HepG2 (cell line): ENCODE results near the gene POMT2. TPM values are rescaled to one million over a fixed set of nuclear protein-coding genes. Genes with fewer than 3 reads are reported as not detected.

ENCODE experiments used
- ATAC-seq: fragments of 200-7000 bp; cut with Tn5 transposase; 3 replicates; pipeline ENCODE4 v1.9.1; 2020; ENCODE audit warnings: mild to moderate bottlenecking, moderate library complexity
- BruUV-seq: library from RNA; stranded (reverse); fragments of 400-500 nt; replicated peaks from 2 replicates; lab custom pipeline; 2021; lab: Mats Ljungman, UMichigan
- CTCF ChIA-PET: fragments of 300-600 bp; formaldehyde crosslinking; extraction: SDS; loops from one replicate; lab custom pipeline; 2021; ENCODE audit warnings: low total read pairs, inconsistent platforms, low intra/inter-chr PET ratio; lab: Yijun Ruan, JAX
- POLR2A ChIA-PET: fragments of 350-600 bp; sonication (Branson Sonifier 250); formaldehyde crosslinking; loops from one replicate; lab custom pipeline; 2020; ENCODE audit warnings: antibody characterized with exemption, inconsistent platforms; lab: Yijun Ruan, JAX
- DNase-seq: peaks from one replicate; pipeline ENCODE4 v3.0.0-alpha.2; 2015; ENCODE audit warnings: low spot score
- FAIRE-seq: peaks from 3 replicates; lab custom pipeline; 2011; peaks lifted over from hg19 to GRCh38; lab: Jason Lieb, UNC
- H2AFZ ChIP-seq: one replicate; pipeline ENCODE4 v1.6.1; 2011; ENCODE audit warnings: low read length, inconsistent platforms
- H3K27ac ChIP-seq: fragments of 300-600 bp; 3 replicates; pipeline ENCODE4 v1.8.0; 2011; ENCODE audit warnings: mixed run types, mild to moderate bottlenecking, mixed read lengths, low read length, inconsistent platforms; ENCODE audit not compliant: insufficient read depth; ENCODE audit errors: extremely low read length
- H3K27me3 ChIP-seq, 2 experiments: fragments of 200-600 bp in 1 of 2; 2 replicates in 1 of 2; 3 replicates in 1 of 2; pipeline versions ENCODE4 v1.6.0 to v1.8.0; 2011; ENCODE audit warnings: low read length in 2 of 2, mild to moderate bottlenecking in 2 of 2, moderate library complexity in 2 of 2, inconsistent platforms in 1 of 2; ENCODE audit not compliant: insufficient read depth in 2 of 2, control insufficient read depth in 1 of 2
- H3K36me3 ChIP-seq, 2 experiments: fragments of 200-600 bp in 1 of 2; replicated peaks in 1 of 2; 2 replicates in 1 of 2; 3 replicates in 1 of 2; pipeline versions ENCODE4 v1.5.1 to v1.8.0; 2011; ENCODE audit warnings: low read length in 2 of 2, inconsistent platforms in 1 of 2; ENCODE audit not compliant: insufficient read depth in 2 of 2, control insufficient read depth in 1 of 2
- H3K4me1 ChIP-seq: 2 replicates; pipeline ENCODE4 v1.5.1; 2012; ENCODE audit warnings: low read length, inconsistent platforms; ENCODE audit not compliant: insufficient read depth
- H3K4me2 ChIP-seq: 2 replicates; pipeline ENCODE4 v1.6.0; 2011; ENCODE audit warnings: low read depth, low read length, inconsistent platforms
- H3K4me3 ChIP-seq, 3 experiments: fragments of 200-600 bp in 1 of 3; sonication (generic), shearing (Covaris generic) in 1 of 3; replicated peaks in 1 of 3; 2 replicates each; pipeline ENCODE4 v1.5.1; 2011 to 2016; ENCODE audit warnings: low read length in 3 of 3, inconsistent platforms in 2 of 3, low read depth in 2 of 3, mild to moderate bottlenecking in 2 of 3, control low read depth in 1 of 3, mixed read lengths in 1 of 3; ENCODE audit not compliant: insufficient read depth in 1 of 3
- H3K79me2 ChIP-seq: one replicate; pipeline ENCODE4 v1.6.1; 2011; ENCODE audit warnings: low read length, inconsistent platforms; ENCODE audit not compliant: insufficient read depth
- H3K9ac ChIP-seq: 2 replicates; pipeline ENCODE4 v1.6.0; 2011; ENCODE audit warnings: mild to moderate bottlenecking, low read depth, low read length, inconsistent platforms; ENCODE audit not compliant: insufficient read depth
- H3K9me3 ChIP-seq: 2 replicates; pipeline ENCODE4 v1.5.1; 2012; ENCODE audit warnings: mild to moderate bottlenecking, low read length
- H4K20me1 ChIP-seq: 2 replicates; pipeline ENCODE4 v1.6.0; 2011; ENCODE audit warnings: inconsistent platforms, mild to moderate bottlenecking, low read length, moderate library complexity; ENCODE audit not compliant: insufficient read depth
- FOXA1 ChIP-seq, 2 experiments: fragments of 450-650 bp in 1 of 2; sonication (generic) in 1 of 2; formaldehyde crosslinking in 1 of 2; IDR thresholded peaks; 2 replicates each; pipeline versions ENCODE4 v1.4.0 to v1.6.1; 2016 to 2020; ENCODE audit warnings: missing genetic modification reagents in 1 of 2
- HDAC1 ChIP-seq: sonication (generic); formaldehyde crosslinking; IDR thresholded peaks from 2 replicates; pipeline ENCODE4 v1.5.1; 2020; ENCODE audit warnings: mild to moderate bottlenecking, missing genetic modification reagents
- HNF4A ChIP-seq: sonication (generic); formaldehyde crosslinking; IDR thresholded peaks from 2 replicates; pipeline ENCODE4 v1.4.0; 2020; ENCODE audit warnings: missing genetic modification reagents
- ONECUT2 ChIP-seq: sonication (generic); formaldehyde crosslinking; IDR thresholded peaks from 2 replicates; pipeline ENCODE4 v1.4.0; 2020; ENCODE audit warnings: missing genetic modification reagents
- PLRG1 ChIP-seq: fragments of 450-650 bp; conservative IDR thresholded peaks from 2 replicates; pipeline ENCODE4 v1.6.1; 2016
- RBM22 ChIP-seq: fragments of 200-400 bp; formaldehyde crosslinking; optimal IDR thresholded peaks from 2 replicates; pipeline ENCODE3; 2017; ENCODE audit warnings: mild to moderate bottlenecking, low read length, moderate library complexity
- SRSF9 ChIP-seq: fragments of 200-400 bp; formaldehyde crosslinking; IDR thresholded peaks from 2 replicates; pipeline ENCODE4 v1.6.1; 2018; ENCODE audit warnings: borderline replicate concordance, mild to moderate bottlenecking, low read depth, low read length; ENCODE audit not compliant: insufficient read depth, poor library complexity, severe bottlenecking
- STAG1 ChIP-seq: sonication (generic); formaldehyde crosslinking; IDR thresholded peaks from 2 replicates; pipeline ENCODE4 v1.4.0; 2020; ENCODE audit warnings: missing genetic modification reagents
- ZNF790 ChIP-seq: sonication (generic); formaldehyde crosslinking; IDR thresholded peaks from 2 replicates; pipeline ENCODE4 v1.8.0; 2022; ENCODE audit warnings: missing genetic modification reagents, mild to moderate bottlenecking, borderline replicate concordance
- ZZZ3 ChIP-seq: sonication (generic); formaldehyde crosslinking; IDR thresholded peaks from 2 replicates; pipeline ENCODE4 v1.4.0; 2020; ENCODE audit warnings: missing genetic modification reagents, mild to moderate bottlenecking, borderline replicate concordance
- WGBS: methylation state at CpG from one replicate; pipeline ENCODE4 v1.1.6; 2017; ENCODE audit warnings: low lambda C conversion rate; 5-methylcytosine and 5-hydroxymethylcytosine counted together
- in situ Hi-C: cut with HindIII; loops from 2 replicates; pipeline ENCODE4 v1.10.0; 2017; ENCODE audit warnings: low pct_unique_long_range_greater_than_20kb; ENCODE audit not compliant: extremely low pct_ligation_motif_present
- intact Hi-C: fragments of 100-400 bp; cut with micrococcal nuclease; formaldehyde crosslinking; loops from one replicate; pipeline ENCODE4 v1.10.0; 2022; ENCODE audit not compliant: unreplicated experiment
- polyA plus RNA-seq, 8 experiments: library from polyadenylated mRNA; depleted of rRNA in 3 of 8; stranded (reverse) in 7 of 8; unstranded in 1 of 8; fragments of >200 nt; fragmentation: Illumina TruSeq in 4 of 8; extraction: Trizol in 4 of 8; gene quantifications; 2 replicates each; pipeline versions ENCODE4 v1.2.1 to v1.2.3, GENCODE V29; 2011 to 2016; ENCODE audit warnings: low read depth in 4 of 8, missing spikeins in 1 of 8, mixed read lengths in 1 of 8; ENCODE audit not compliant: insufficient read depth in 1 of 8
- total RNA-seq, 5 experiments: library from RNA; depleted of rRNA; stranded (reverse); fragments of >200 nt; fragmentation: Illumina TruSeq; extraction: Trizol; gene quantifications; 2 replicates each; pipeline ENCODE4 v1.2.3, GENCODE V29; 2016; ENCODE audit warnings: low read depth in 1 of 5
- TF ChIP-seq, protein P1 (sequence below): sonication (generic); formaldehyde crosslinking; IDR thresholded peaks from 2 replicates; pipeline ENCODE4 v1.4.0; 2020; ENCODE audit warnings: missing genetic modification reagents, mild to moderate bottlenecking, borderline replicate concordance
- TF ChIP-seq, protein P2 (sequence below): sonication (generic); formaldehyde crosslinking; IDR thresholded peaks from 2 replicates; pipeline ENCODE4 v1.5.1; 2020; ENCODE audit warnings: mild to moderate bottlenecking, moderate library complexity, missing genetic modification reagents
- TF ChIP-seq, protein P3 (sequence below): sonication (generic); formaldehyde crosslinking; IDR thresholded peaks from 2 replicates; pipeline ENCODE4 v1.5.1; 2020; ENCODE audit warnings: mild to moderate bottlenecking, missing genetic modification reagents, borderline replicate concordance
- TF ChIP-seq, protein P4 (sequence below): sonication (generic); formaldehyde crosslinking; conservative IDR thresholded peaks from 2 replicates; pipeline ENCODE4 v1.8.0; 2022; ENCODE audit warnings: missing genetic modification reagents

POMT2 gene
- total and polyA plus RNA-seq, 2 of the 13 experiments (the other 11 are each of a cell fraction or from before 2014, with no cell fraction given): 15.3 to 15.9 TPM

- intact Hi-C loops (no loop called here), in situ Hi-C loops (no loop called here)
- POLR2A ChIA-PET: no interaction called here
- ATAC-seq (peak; percentile 91), DNase-seq (peak; percentile 39), FAIRE-seq (no peak)
- Histone ChIP-seq H3K27me3 (no peaks in the 10 kb centered on the region), H3K9me3 (no peaks in the 10 kb centered on the region), H3K9ac (no peak overlapping the region), H3K36me3 (peaks cover 4 to 18% of the 10 kb centered on the region in 2 experiments), H3K27ac (no peak overlapping the region), H3K79me2 (no peaks in the 10 kb centered on the region), H2AFZ (no peak overlapping the region), H3K4me1 (peaks cover 20% of the 10 kb centered on the region), H3K4me2 (no peak overlapping the region), H4K20me1 (no peaks in the 10 kb centered on the region), H3K4me3 (no peak overlapping the region)
- CTCF ChIA-PET: no interaction called here
- 29% methylated on average over 2 of the region's 2 CpGs for WGBS
- no TSS peak for BruUV-seq
- TF ChIP-seq STAG1 (CRISPR knock-in tag) (no peak), PLRG1 (no peak), HNF4A (peak; percentile 28), FOXA1 (IDR thresholded peaks at IDR 0.05) (no peak), FOXA1 (CRISPR knock-in tag; IDR thresholded peaks at IDR 0.05) (0 out of 2 replicates have a peak, but pooled peaks have one; percentile 14), SRSF9 (no peak), ZNF790 (CRISPR knock-in tag) (no peak), ONECUT2 (CRISPR knock-in tag) (no peak), ZZZ3 (no peak), HDAC1 (CRISPR knock-in tag) (peak; percentile 28; the same call in 1 of the 2 replicates), RBM22 (no peak)
- TF ChIP-seq, protein P1, sequence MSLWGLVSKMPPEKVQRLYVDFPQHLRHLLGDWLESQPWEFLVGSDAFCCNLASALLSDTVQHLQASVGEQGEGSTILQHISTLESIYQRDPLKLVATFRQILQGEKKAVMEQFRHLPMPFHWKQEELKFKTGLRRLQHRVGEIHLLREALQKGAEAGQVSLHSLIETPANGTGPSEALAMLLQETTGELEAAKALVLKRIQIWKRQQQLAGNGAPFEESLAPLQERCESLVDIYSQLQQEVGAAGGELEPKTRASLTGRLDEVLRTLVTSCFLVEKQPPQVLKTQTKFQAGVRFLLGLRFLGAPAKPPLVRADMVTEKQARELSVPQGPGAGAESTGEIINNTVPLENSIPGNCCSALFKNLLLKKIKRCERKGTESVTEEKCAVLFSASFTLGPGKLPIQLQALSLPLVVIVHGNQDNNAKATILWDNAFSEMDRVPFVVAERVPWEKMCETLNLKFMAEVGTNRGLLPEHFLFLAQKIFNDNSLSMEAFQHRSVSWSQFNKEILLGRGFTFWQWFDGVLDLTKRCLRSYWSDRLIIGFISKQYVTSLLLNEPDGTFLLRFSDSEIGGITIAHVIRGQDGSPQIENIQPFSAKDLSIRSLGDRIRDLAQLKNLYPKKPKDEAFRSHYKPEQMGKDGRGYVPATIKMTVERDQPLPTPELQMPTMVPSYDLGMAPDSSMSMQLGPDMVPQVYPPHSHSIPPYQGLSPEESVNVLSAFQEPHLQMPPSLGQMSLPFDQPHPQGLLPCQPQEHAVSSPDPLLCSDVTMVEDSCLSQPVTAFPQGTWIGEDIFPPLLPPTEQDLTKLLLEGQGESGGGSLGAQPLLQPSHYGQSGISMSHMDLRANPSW (CRISPR knock-in tag): no peak
- TF ChIP-seq, protein P2, sequence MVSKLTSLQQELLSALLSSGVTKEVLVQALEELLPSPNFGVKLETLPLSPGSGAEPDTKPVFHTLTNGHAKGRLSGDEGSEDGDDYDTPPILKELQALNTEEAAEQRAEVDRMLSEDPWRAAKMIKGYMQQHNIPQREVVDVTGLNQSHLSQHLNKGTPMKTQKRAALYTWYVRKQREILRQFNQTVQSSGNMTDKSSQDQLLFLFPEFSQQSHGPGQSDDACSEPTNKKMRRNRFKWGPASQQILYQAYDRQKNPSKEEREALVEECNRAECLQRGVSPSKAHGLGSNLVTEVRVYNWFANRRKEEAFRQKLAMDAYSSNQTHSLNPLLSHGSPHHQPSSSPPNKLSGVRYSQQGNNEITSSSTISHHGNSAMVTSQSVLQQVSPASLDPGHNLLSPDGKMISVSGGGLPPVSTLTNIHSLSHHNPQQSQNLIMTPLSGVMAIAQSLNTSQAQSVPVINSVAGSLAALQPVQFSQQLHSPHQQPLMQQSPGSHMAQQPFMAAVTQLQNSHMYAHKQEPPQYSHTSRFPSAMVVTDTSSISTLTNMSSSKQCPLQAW (CRISPR knock-in tag): no peak
- TF ChIP-seq, protein P3, sequence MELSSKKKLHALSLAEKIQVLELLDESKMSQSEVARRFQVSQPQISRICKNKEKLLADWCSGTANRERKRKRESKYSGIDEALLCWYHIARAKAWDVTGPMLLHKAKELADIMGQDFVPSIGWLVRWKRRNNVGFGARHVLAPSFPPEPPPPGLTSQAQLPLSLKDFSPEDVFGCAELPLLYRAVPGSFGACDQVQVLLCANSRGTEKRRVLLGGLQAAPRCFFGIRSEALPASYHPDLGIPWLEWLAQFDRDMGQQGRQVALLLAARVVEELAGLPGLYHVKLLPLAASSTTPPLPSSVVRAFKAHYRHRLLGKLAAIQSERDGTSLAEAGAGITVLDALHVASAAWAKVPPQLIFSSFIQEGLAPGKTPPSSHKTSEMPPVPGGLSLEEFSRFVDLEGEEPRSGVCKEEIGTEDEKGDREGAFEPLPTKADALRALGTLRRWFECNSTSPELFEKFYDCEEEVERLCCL (CRISPR knock-in tag): no peak
- TF ChIP-seq, protein P4, sequence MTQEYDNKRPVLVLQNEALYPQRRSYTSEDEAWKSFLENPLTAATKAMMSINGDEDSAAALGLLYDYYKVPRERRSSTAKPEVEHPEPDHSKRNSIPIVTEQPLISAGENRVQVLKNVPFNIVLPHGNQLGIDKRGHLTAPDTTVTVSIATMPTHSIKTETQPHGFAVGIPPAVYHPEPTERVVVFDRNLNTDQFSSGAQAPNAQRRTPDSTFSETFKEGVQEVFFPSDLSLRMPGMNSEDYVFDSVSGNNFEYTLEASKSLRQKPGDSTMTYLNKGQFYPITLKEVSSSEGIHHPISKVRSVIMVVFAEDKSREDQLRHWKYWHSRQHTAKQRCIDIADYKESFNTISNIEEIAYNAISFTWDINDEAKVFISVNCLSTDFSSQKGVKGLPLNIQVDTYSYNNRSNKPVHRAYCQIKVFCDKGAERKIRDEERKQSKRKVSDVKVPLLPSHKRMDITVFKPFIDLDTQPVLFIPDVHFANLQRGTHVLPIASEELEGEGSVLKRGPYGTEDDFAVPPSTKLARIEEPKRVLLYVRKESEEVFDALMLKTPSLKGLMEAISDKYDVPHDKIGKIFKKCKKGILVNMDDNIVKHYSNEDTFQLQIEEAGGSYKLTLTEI (CRISPR knock-in tag): no peak
Observed at GRCh38 chr14:77346495-77346894, 25.8 kb upstream of the POMT2 start.
